WERI-Rb-1 (cell line): ENCODE measurements around the gene STARD3.

ENCODE experiments used
- DNase-seq: peaks from one replicate; pipeline ENCODE4 v3.0.0-alpha.2; 2020
- H3K27ac ChIP-seq: fragments of 250-450 bp; sonication (Bioruptor Pico); 2 replicates; pipeline ENCODE4 v1.5.1; 2020; ENCODE audit warnings: mild to moderate bottlenecking, moderate library complexity
- H3K27me3 ChIP-seq: fragments of 250-450 bp; sonication (Bioruptor Pico); 2 replicates; pipeline ENCODE4 v1.5.1; 2021; ENCODE audit warnings: mild to moderate bottlenecking, low read depth, moderate library complexity; ENCODE audit not compliant: insufficient read depth, severe bottlenecking
- H3K36me3 ChIP-seq: fragments of 250-450 bp; sonication (Bioruptor Pico); 2 replicates; pipeline ENCODE4 v1.5.1; 2020; ENCODE audit warnings: mild to moderate bottlenecking, moderate library complexity
- H3K4me3 ChIP-seq: 2 replicates; pipeline ENCODE4 v1.5.1; 2011; ENCODE audit warnings: low read depth, mild to moderate bottlenecking, control low read depth, low read length
- H3K9me3 ChIP-seq: fragments of 250-450 bp; sonication (Bioruptor Pico); 2 replicates; pipeline ENCODE4 v1.5.1; 2021; ENCODE audit warnings: mild to moderate bottlenecking, moderate library complexity; ENCODE audit not compliant: severe bottlenecking
- TF ChIP-seq, protein P1 (sequence below): IDR thresholded peaks from 2 replicates; pipeline ENCODE4 v1.5.1; 2011; ENCODE audit warnings: low read depth, mild to moderate bottlenecking, control low read depth, inconsistent platforms, low read length

Gene STARD3

GRCh38 chr17:39595928-39596510, 40.9 kb upstream of the STARD3 start:
- H3K27ac ChIP-seq: no peak overlapping the region
- no peak for DNase-seq
- TF ChIP-seq, protein P1, sequence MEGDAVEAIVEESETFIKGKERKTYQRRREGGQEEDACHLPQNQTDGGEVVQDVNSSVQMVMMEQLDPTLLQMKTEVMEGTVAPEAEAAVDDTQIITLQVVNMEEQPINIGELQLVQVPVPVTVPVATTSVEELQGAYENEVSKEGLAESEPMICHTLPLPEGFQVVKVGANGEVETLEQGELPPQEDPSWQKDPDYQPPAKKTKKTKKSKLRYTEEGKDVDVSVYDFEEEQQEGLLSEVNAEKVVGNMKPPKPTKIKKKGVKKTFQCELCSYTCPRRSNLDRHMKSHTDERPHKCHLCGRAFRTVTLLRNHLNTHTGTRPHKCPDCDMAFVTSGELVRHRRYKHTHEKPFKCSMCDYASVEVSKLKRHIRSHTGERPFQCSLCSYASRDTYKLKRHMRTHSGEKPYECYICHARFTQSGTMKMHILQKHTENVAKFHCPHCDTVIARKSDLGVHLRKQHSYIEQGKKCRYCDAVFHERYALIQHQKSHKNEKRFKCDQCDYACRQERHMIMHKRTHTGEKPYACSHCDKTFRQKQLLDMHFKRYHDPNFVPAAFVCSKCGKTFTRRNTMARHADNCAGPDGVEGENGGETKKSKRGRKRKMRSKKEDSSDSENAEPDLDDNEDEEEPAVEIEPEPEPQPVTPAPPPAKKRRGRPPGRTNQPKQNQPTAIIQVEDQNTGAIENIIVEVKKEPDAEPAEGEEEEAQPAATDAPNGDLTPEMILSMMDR: no peak
- H3K4me3 ChIP-seq: no peak overlapping the region
- no peaks in the 10 kb centered on the region for H3K9me3 ChIP-seq
- no peaks in the 10 kb centered on the region for H3K36me3 ChIP-seq
- H3K27me3 ChIP-seq: peaks cover 100% of the 10 kb centered on the region

DNA sequence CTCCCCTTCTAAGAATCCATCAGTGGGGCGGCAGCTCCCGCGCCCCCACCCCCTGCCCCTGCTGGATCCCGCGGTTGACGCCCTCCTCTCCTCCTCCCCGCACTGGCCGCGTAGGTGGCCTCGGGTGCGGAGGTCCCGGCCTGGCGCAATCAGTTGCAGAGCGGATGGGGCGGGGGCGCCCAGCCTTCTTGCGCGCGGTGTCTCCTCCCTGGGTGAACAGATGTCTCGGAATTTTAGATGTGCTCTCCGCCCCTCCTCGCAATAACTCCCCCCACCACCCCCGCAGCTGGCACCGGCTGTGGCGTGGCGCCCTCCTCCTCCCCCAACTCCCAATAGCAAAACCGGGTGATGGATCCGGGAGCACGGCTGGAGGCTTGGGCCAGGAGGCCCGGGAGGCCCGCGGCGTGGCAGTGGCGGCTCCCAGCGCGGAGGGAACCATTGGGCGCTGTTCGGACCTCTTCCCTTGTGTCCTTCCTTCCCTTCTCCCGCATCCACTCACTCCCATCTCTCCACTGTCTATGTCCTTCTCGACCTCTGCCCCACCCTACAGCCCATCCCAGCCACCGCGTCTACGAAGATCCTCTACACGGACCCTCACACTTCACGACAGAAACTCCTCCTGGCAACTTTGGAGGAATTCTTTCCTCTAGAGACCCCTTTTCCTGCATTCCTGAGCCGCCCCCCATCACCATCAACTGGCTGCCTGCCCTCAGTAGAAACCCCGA, 40.2 kb upstream of the STARD3 start:
- Histone ChIP-seq H3K9me3 (no peaks in the 10 kb centered on the region), H3K4me3 (no peak overlapping the region), H3K36me3 (no peaks in the 10 kb centered on the region), H3K27ac (no peak overlapping the region), H3K27me3 (peaks cover 100% of the 10 kb centered on the region)
- TF ChIP-seq, protein P1: no peak
- no peak for DNase-seq

GRCh38 chr17:39597372-39598046, 39.4 kb upstream of the STARD3 start:
- H3K27me3 ChIP-seq: peaks cover 100% of the 10 kb centered on the region
- H3K4me3 ChIP-seq: no peak overlapping the region
- H3K9me3 ChIP-seq: no peaks in the 10 kb centered on the region
- DNase-seq: no peak
- no peak overlapping the region for H3K27ac ChIP-seq
- TF ChIP-seq, protein P1: no peak
- H3K36me3 ChIP-seq: no peaks in the 10 kb centered on the region

- H3K27ac ChIP-seq: no peak overlapping the region
- H3K36me3 ChIP-seq: no peaks in the 10 kb centered on the region
- no peaks in the 10 kb centered on the region for H3K9me3 ChIP-seq
- H3K27me3 ChIP-seq: peaks cover 100% of the 10 kb centered on the region
- TF ChIP-seq, protein P1: no peak
- no peak for DNase-seq
- no peak overlapping the region for H3K4me3 ChIP-seq
These were observed 38.9 kb upstream of the STARD3 start for GRCh38 chr17:39598047-39598481.

DNA sequence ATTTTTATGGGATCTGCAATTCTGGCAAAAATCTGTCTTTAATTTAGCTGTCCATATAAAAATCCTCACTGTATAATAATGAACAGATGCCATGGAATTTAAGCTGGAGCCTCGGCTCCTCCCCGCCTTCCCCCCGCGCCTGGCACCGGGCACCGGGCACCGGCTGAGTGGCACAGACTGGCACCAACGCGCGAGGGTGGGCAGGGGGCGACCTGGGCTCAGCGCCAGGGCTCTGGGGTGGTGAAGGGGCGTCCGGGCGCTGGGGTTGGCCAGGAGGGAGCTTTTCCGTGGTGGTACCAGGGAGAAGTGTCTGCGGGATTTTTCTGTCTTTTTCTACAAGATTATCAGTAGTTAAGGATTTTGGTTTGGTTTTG, 38.3 kb upstream of the STARD3 start:
- Histone ChIP-seq H3K27ac (no peak overlapping the region), H3K36me3 (no peaks in the 10 kb centered on the region), H3K4me3 (no peak overlapping the region), H3K27me3 (peaks cover 100% of the 10 kb centered on the region), H3K9me3 (no peaks in the 10 kb centered on the region)
- TF ChIP-seq, protein P1: no peak
- DNase-seq: no peak
